OCI-LY1 (cell line): ENCODE results near the gene PTPRG.

ENCODE experiments used
- H2AFZ ChIP-seq: fragments of 200-600 bp; sonication (generic), shearing (Covaris generic); 2 replicates; pipeline ENCODE4 v1.6.0; 2014; ENCODE audit warnings: antibody characterized with exemption, mild to moderate bottlenecking, low read length
- H3F3A ChIP-seq: fragments of 200-600 bp; sonication (generic), shearing (Covaris generic); 2 replicates; pipeline ENCODE4 v1.6.0; 2014; ENCODE audit warnings: mild to moderate bottlenecking, antibody characterized with exemption, low read length, moderate library complexity; ENCODE audit not compliant: insufficient read depth
- H3K27ac ChIP-seq: fragments of 200-600 bp; sonication (generic); 2 replicates; pipeline ENCODE4 v1.5.1; 2014; ENCODE audit warnings: low read length, mixed run types, mild to moderate bottlenecking, low read depth; ENCODE audit not compliant: poor library complexity, severe bottlenecking
- H3K27me3 ChIP-seq: fragments of 200-600 bp; sonication (generic); 2 replicates; pipeline ENCODE4 v1.6.0; 2014; ENCODE audit warnings: antibody characterized with exemption, mild to moderate bottlenecking, low read length, moderate library complexity; ENCODE audit not compliant: insufficient read depth
- H3K36me3 ChIP-seq: fragments of 200-600 bp; sonication (generic); 2 replicates; pipeline ENCODE4 v1.6.1; 2014; ENCODE audit warnings: mild to moderate bottlenecking, antibody characterized with exemption, low read length, moderate library complexity, mixed read lengths; ENCODE audit not compliant: insufficient read depth
- H3K4me1 ChIP-seq: fragments of 200-600 bp; sonication (generic); 2 replicates; pipeline ENCODE4 v1.5.1; 2014; ENCODE audit warnings: mild to moderate bottlenecking, low read length, moderate library complexity; ENCODE audit not compliant: insufficient read depth, severe bottlenecking
- H3K4me2 ChIP-seq: fragments of 200-600 bp; sonication (generic), shearing (Covaris generic); 2 replicates; pipeline ENCODE4 v1.6.1; 2014; ENCODE audit warnings: low read length
- H3K4me3 ChIP-seq: fragments of 200-600 bp; sonication (generic); 2 replicates; pipeline ENCODE4 v1.5.1; 2014; ENCODE audit warnings: low read length, low read depth, mild to moderate bottlenecking, mixed read lengths; ENCODE audit not compliant: poor library complexity, severe bottlenecking
- H3K79me2 ChIP-seq: fragments of 200-600 bp; shearing (Covaris generic); 2 replicates; pipeline ENCODE4 v1.6.1; 2016; ENCODE audit warnings: mixed run types, low read length, mixed read lengths; ENCODE audit not compliant: insufficient read depth
- H3K9ac ChIP-seq: fragments of 200-600 bp; sonication (generic), shearing (Covaris generic); 2 replicates; pipeline ENCODE4 v1.6.1; 2014; ENCODE audit warnings: mild to moderate bottlenecking, low read length, mixed read lengths
- H3K9me2 ChIP-seq: fragments of 200-600 bp; sonication (generic), shearing (Covaris generic); 2 replicates; pipeline ENCODE4 v1.6.1; 2014; ENCODE audit warnings: low read depth, mild to moderate bottlenecking, low read length, mixed read lengths
- H3K9me3 ChIP-seq: fragments of 200-600 bp; shearing (Covaris generic); 2 replicates; pipeline ENCODE4 v1.6.1; 2014; ENCODE audit warnings: low read length, mixed read lengths
- H4K20me1 ChIP-seq: fragments of 200-600 bp; sonication (generic), shearing (Covaris generic); 2 replicates; pipeline ENCODE4 v1.6.0; 2016; ENCODE audit warnings: mild to moderate bottlenecking, low read length; ENCODE audit not compliant: insufficient read depth
- CTCF ChIP-seq: fragments of 200-600 bp; sonication (generic), shearing (Covaris generic); IDR thresholded peaks from 2 replicates; pipeline ENCODE4 v1.5.1; 2017; ENCODE audit warnings: mild to moderate bottlenecking, antibody characterized with exemption, low read length, moderate library complexity, mixed read lengths
- EZH2 ChIP-seq: fragments of 200-600 bp; sonication (generic), shearing (Covaris generic); IDR thresholded peaks from 2 replicates; pipeline ENCODE4 v1.8.0; 2017; ENCODE audit warnings: borderline replicate concordance, mixed run types, mild to moderate bottlenecking, antibody characterized with exemption, low read length, moderate library complexity, mixed read lengths

Gene PTPRG

GRCh38 chr3:62164196-62164595 lies 602.8 kb downstream of the PTPRG start:
- no peak overlapping the region for H3K4me2 ChIP-seq
- no peak overlapping the region for H3K9ac ChIP-seq
- H3K4me3 ChIP-seq, result no peak overlapping the region
- H3K9me2 ChIP-seq, result no peaks in the 10 kb centered on the region
- no peaks in the 10 kb centered on the region for H4K20me1 ChIP-seq
- no peaks in the 10 kb centered on the region for H3K79me2 ChIP-seq
- no peak overlapping the region for H3K27ac ChIP-seq
- H2AFZ ChIP-seq, result no peak overlapping the region
- H3K27me3 ChIP-seq, result no peaks in the 10 kb centered on the region
- no peaks in the 10 kb centered on the region for H3K36me3 ChIP-seq
- no peaks in the 10 kb centered on the region for H3F3A ChIP-seq
- no peaks in the 10 kb centered on the region for H3K9me3 ChIP-seq
- no peaks in the 10 kb centered on the region for H3K4me1 ChIP-seq
- no peak for TF ChIP-seq EZH2
- TF ChIP-seq CTCF, result no peak

GRCh38 chr3:62164746-62165145 lies 603.4 kb downstream of the PTPRG start:
- no peaks in the 10 kb centered on the region for H3K27me3 ChIP-seq
- H3K4me2 ChIP-seq, result no peak overlapping the region
- no peak for TF ChIP-seq EZH2
- no peak for TF ChIP-seq CTCF
- no peaks in the 10 kb centered on the region for H3K79me2 ChIP-seq
- no peaks in the 10 kb centered on the region for H3K9me3 ChIP-seq
- no peak overlapping the region for H3K9ac ChIP-seq
- no peak overlapping the region for H3K27ac ChIP-seq
- H4K20me1 ChIP-seq, result no peaks in the 10 kb centered on the region
- no peaks in the 10 kb centered on the region for H3K36me3 ChIP-seq
- no peaks in the 10 kb centered on the region for H3K9me2 ChIP-seq
- no peaks in the 10 kb centered on the region for H3F3A ChIP-seq
- no peak overlapping the region for H3K4me3 ChIP-seq
- no peak overlapping the region for H2AFZ ChIP-seq
- no peaks in the 10 kb centered on the region for H3K4me1 ChIP-seq

- Histone ChIP-seq H3K9me2 (no peaks in the 10 kb centered on the region), H3K9me3 (no peaks in the 10 kb centered on the region), H3K9ac (no peak overlapping the region), H3K27me3 (no peaks in the 10 kb centered on the region), H3K79me2 (no peaks in the 10 kb centered on the region), H4K20me1 (no peaks in the 10 kb centered on the region), H3K27ac (no peak overlapping the region), H2AFZ (no peak overlapping the region), H3K4me3 (no peak overlapping the region), H3K4me2 (no peak overlapping the region), H3F3A (no peaks in the 10 kb centered on the region), H3K36me3 (no peaks in the 10 kb centered on the region), H3K4me1 (no peaks in the 10 kb centered on the region)
- TF ChIP-seq EZH2 (no peak), CTCF (no peak)
Measured at GRCh38 chr3:62167566-62168262, 606.3 kb downstream of the PTPRG start.
